ENCODE data around the gene MYADML2. TPM values are rescaled to one million over a fixed set of nuclear protein-coding genes. Genes with fewer than 3 reads are reported as not detected.

MYADML2 gene
- not detected in 2 replicates for total RNA-seq

GRCh38 chr17:81947189-81947588 lies at the start of gene MYADML2:
MYADML2 (minus strand) TSS chr17:81947233; CDS start chr17:81941741, 5,492 bp downstream.

GRCh38 chr17:81977211-81977808 lies 30.3 kb upstream of the MYADML2 start, which contains the start of gene ASPSCR1:
ASPSCR1 (plus strand) TSS chr17:81977629; CDS start chr17:81977647, 18 bp downstream.

GRCh38 chr17:81961087-81961511 lies 14.1 kb upstream of the MYADML2 start, which contains the start of gene NOTUM:
NOTUM (minus strand) TSS chr17:81961187; CDS start chr17:81960909, 278 bp downstream.

GRCh38 chr17:81927653-81928543 lies 19.1 kb downstream of the MYADML2 start, which contains the start of gene MAFG:
MAFG (minus strand) TSS chr17:81927735; CDS start chr17:81923185, 4,550 bp downstream.

GRCh38 chr17:81917565-81918332 lies 29.3 kb downstream of the MYADML2 start, which contains the start of gene SIRT7:
SIRT7 (minus strand) TSS chr17:81918176; CDS start chr17:81918131, 45 bp downstream.

GRCh38 chr17:81911277-81911961 lies 35.6 kb downstream of the MYADML2 start, which contains the start of gene PCYT2:
PCYT2 (minus strand) TSS chr17:81911399; CDS start chr17:81911355, 44 bp downstream.

GRCh38 chr17:81902023-81902652 lies 44.9 kb downstream of the MYADML2 start, which contains the start of gene NPB:
NPB (plus strand) TSS chr17:81902238; CDS start chr17:81902278, 40 bp downstream.

Other genes with a start within 250 kb of the MYADML2 start
- 3.7 and 65.9 TPM in 2 replicates for gene MRPL12, start 243.9 kb downstream of the MYADML2 start, total RNA-seq
- 5.6 and 17.8 TPM in 2 replicates for gene SLC25A10, start 234.9 kb downstream of the MYADML2 start, total RNA-seq
- gene GCGR, start 143.1 kb downstream of the MYADML2 start, total RNA-seq, result not detected in 2 replicates
- gene MCRIP1, start 113.9 kb downstream of the MYADML2 start, total RNA-seq, result 91.6 and 113 TPM in 2 replicates
- 0.19 and 0.28 TPM in 2 replicates for gene PPP1R27, start 112.2 kb downstream of the MYADML2 start, total RNA-seq
- gene P4HB, start 86.7 kb downstream of the MYADML2 start, total RNA-seq, result 1,109 and 1,495 TPM in 2 replicates
- 132 and 223 TPM in 2 replicates for gene ARHGDIA, start 75.9 kb downstream of the MYADML2 start, total RNA-seq
- 60.0 and 264 TPM in 2 replicates for gene ALYREF, start 55.6 kb downstream of the MYADML2 start, total RNA-seq
- 110 and 239 TPM in 2 replicates for gene ANAPC11, start 55.5 kb downstream of the MYADML2 start, total RNA-seq
- gene NPB, start 45.0 kb downstream of the MYADML2 start, total RNA-seq, result 0.58 and 0.85 TPM in 2 replicates
- 27.6 and 43.3 TPM in 2 replicates for gene PCYT2, start 35.8 kb downstream of the MYADML2 start, total RNA-seq
- 11.3 and 23.8 TPM in 2 replicates for gene SIRT7, start 29.1 kb downstream of the MYADML2 start, total RNA-seq
- gene MAFG, start 19.5 kb downstream of the MYADML2 start, total RNA-seq, result 14.4 TPM in 2 replicates
- gene PYCR1, start 9.9 kb downstream of the MYADML2 start, total RNA-seq, result 107 and 123 TPM in 2 replicates
- not detected in 2 replicates for gene NOTUM, start 14.0 kb upstream of the MYADML2 start, total RNA-seq
- gene ASPSCR1, start 30.4 kb upstream of the MYADML2 start, total RNA-seq, result 19.6 and 23.7 TPM in 2 replicates
- gene CENPX, start 75.6 kb upstream of the MYADML2 start, total RNA-seq, result 13.8 and 53.7 TPM in 2 replicates
- gene LRRC45, start 76.1 kb upstream of the MYADML2 start, total RNA-seq, result 9.0 and 19.2 TPM in 2 replicates
- gene RAC3, start 84.4 kb upstream of the MYADML2 start, total RNA-seq, result 4.4 and 6.5 TPM in 2 replicates
- gene DCXR, start 90.5 kb upstream of the MYADML2 start, total RNA-seq, result 51.0 and 75.3 TPM in 2 replicates
- 21.5 and 35.2 TPM in 2 replicates for gene RFNG, start 104.6 kb upstream of the MYADML2 start, total RNA-seq
- 69.9 and 119 TPM in 2 replicates for gene GPS1, start 104.7 kb upstream of the MYADML2 start, total RNA-seq
- 42.8 and 60.0 TPM in 2 replicates for gene DUS1L, start 118.6 kb upstream of the MYADML2 start, total RNA-seq
- 27.3 and 63.5 TPM in 2 replicates for gene FASN, start 151.0 kb upstream of the MYADML2 start, total RNA-seq

Measured in regular cardiac myocyte (primary cell).